Mucosa of rectum (tissue), 2 donors: ENCODE data around the gene WSB2.
A peak's percentile ranks its signal among the peaks of the same experiment; 100 is the strongest.
"Not testable (repeated sequence)": the region's sequence is repeated elsewhere in the genome, so short reads cannot be mapped to it uniquely, and the experiment has no call there.

Experiments used
- H3K27ac ChIP-seq, 2 donors: one replicate each; pipeline ENCODE4 v1.7.0; 2013; ENCODE audit warnings: inconsistent platforms in 2 of 2, low read depth in 2 of 2, low read length in 2 of 2
- H3K27me3 ChIP-seq, 2 donors: one replicate each; pipeline ENCODE4 v1.7.0; 2013; ENCODE audit warnings: low read length in 2 of 2; ENCODE audit not compliant: control insufficient read depth in 2 of 2, insufficient read depth in 2 of 2
- H3K36me3 ChIP-seq, 2 donors: one replicate each; pipeline ENCODE4 v1.7.0; 2013; ENCODE audit warnings: low read length in 2 of 2; ENCODE audit not compliant: control insufficient read depth in 2 of 2, insufficient read depth in 2 of 2
- H3K4me1 ChIP-seq, 2 donors: one replicate each; pipeline ENCODE4 v1.7.0; 2013; ENCODE audit warnings: low read length in 2 of 2, mild to moderate bottlenecking in 1 of 2; ENCODE audit not compliant: control insufficient read depth in 2 of 2, insufficient read depth in 2 of 2
- H3K4me3 ChIP-seq, 2 donors: one replicate each; pipeline ENCODE4 v1.7.0; 2013; ENCODE audit warnings: low read length in 2 of 2
- H3K9ac ChIP-seq, 2 donors: one replicate each; pipeline ENCODE4 v1.7.0; 2013; ENCODE audit warnings: low read length in 2 of 2, low read depth in 1 of 2, mild to moderate bottlenecking in 1 of 2
- H3K9me3 ChIP-seq, 2 donors: one replicate each; pipeline ENCODE4 v1.7.0; 2013; ENCODE audit warnings: low read length in 2 of 2; ENCODE audit not compliant: control insufficient read depth in 2 of 2
- donor health status: healthy.
- donor health status: Normal muscosa, but diverticular disease.

Gene WSB2

GRCh38 chr12:118098911-118099671, 38.1 kb upstream of the WSB2 start:
- peaks cover 4% of the 10 kb centered on the region in 2 donors for H3K36me3 ChIP-seq
- peak overlapping the region in 1 of 2 donors; percentile 26 for H3K9ac ChIP-seq
- peak overlapping the region; percentile 71 to 81 for H3K27ac ChIP-seq
- H3K9me3 ChIP-seq: no peaks in the 10 kb centered on the region
- H3K4me3 ChIP-seq: peak overlapping the region in 1 of 2 donors; percentile 44
- no peaks in the 10 kb centered on the region for H3K27me3 ChIP-seq
- H3K4me1 ChIP-seq: peaks cover 14 to 25% of the 10 kb centered on the region in 2 donors

- Histone ChIP-seq H3K36me3 (peaks cover 4 to 5% of the 10 kb centered on the region in 2 donors), H3K9me3 (no peaks in the 10 kb centered on the region), H3K9ac (peak overlapping the region in 1 of 2 donors; percentile 26), H3K4me3 (peak overlapping the region in 1 of 2 donors; percentile 44), H3K27me3 (no peaks in the 10 kb centered on the region), H3K27ac (peak overlapping the region; percentile 71 to 81), H3K4me1 (peaks cover 14 to 25% of the 10 kb centered on the region in 2 donors)
These were observed 37.4 kb upstream of the WSB2 start for GRCh38 chr12:118098401-118098800.

GRCh38 chr12:118094039-118094438, 33.1 kb upstream of the WSB2 start:
- Histone ChIP-seq H3K9me3 (no peaks in the 10 kb centered on the region), H3K27ac (no peak overlapping the region), H3K4me1 (peaks cover 8 to 13% of the 10 kb centered on the region in 2 donors), H3K4me3 (no peak overlapping the region), H3K27me3 (no peaks in the 10 kb centered on the region), H3K36me3 (peaks cover 13 to 17% of the 10 kb centered on the region in 2 donors), H3K9ac (no peak overlapping the region)

GRCh38 chr12:118089782-118090181, 28.8 kb upstream of the WSB2 start:
- Histone ChIP-seq H3K27ac (peak overlapping the region in 1 of 2 donors; percentile 9), H3K27me3 (no peaks in the 10 kb centered on the region), H3K9ac (no peak overlapping the region), H3K4me1 (peaks cover 8 to 9% of the 10 kb centered on the region in 2 donors), H3K9me3 (no peaks in the 10 kb centered on the region), H3K4me3 (no peak overlapping the region), H3K36me3 (peaks cover 8 to 15% of the 10 kb centered on the region in 2 donors)

- Histone ChIP-seq H3K9me3 (no peaks in the 10 kb centered on the region), H3K36me3 (peaks cover 25 to 32% of the 10 kb centered on the region in 2 donors), H3K4me1 (no peaks in the 10 kb centered on the region), H3K4me3 (no peak overlapping the region), H3K27me3 (no peaks in the 10 kb centered on the region), H3K27ac (no peak overlapping the region), H3K9ac (no peak overlapping the region)
These were observed 21.2 kb upstream of the WSB2 start for GRCh38 chr12:118082161-118082560.

- not testable (repeated sequence) for H3K9me3 ChIP-seq, H3K4me3 ChIP-seq, H3K9ac ChIP-seq, H3K27ac ChIP-seq, H3K27me3 ChIP-seq, H3K4me1 ChIP-seq
- peaks cover 28 to 32% of the 10 kb centered on the region in 2 donors for H3K36me3 ChIP-seq
These were observed 20.5 kb upstream of the WSB2 start for GRCh38 chr12:118081521-118081920.

- Histone ChIP-seq H3K9ac (no peak overlapping the region), H3K36me3 (peaks cover 23 to 27% of the 10 kb centered on the region in 2 donors), H3K27ac (no peak overlapping the region), H3K4me1 (no peaks in the 10 kb centered on the region), H3K9me3 (no peaks in the 10 kb centered on the region), H3K4me3 (no peak overlapping the region), H3K27me3 (no peaks in the 10 kb centered on the region)
These were observed 12.8 kb upstream of the WSB2 start for GRCh38 chr12:118073768-118074167.

GRCh38 chr12:118070650-118071049, 9.7 kb upstream of the WSB2 start:
- Histone ChIP-seq H3K4me3 (no peak overlapping the region), H3K4me1 (no peaks in the 10 kb centered on the region), H3K9me3 (no peaks in the 10 kb centered on the region), H3K27me3 (no peaks in the 10 kb centered on the region), H3K9ac (no peak overlapping the region), H3K27ac (no peak overlapping the region), H3K36me3 (peaks cover 13 to 16% of the 10 kb centered on the region in 2 donors)

GRCh38 chr12:118068445-118068844, 7.5 kb upstream of the WSB2 start:
- no peak overlapping the region for H3K9ac ChIP-seq
- H3K36me3 ChIP-seq: peaks cover 12 to 13% of the 10 kb centered on the region in 2 donors
- no peak overlapping the region for H3K4me3 ChIP-seq
- H3K4me1 ChIP-seq: peaks cover 16 to 17% of the 10 kb centered on the region in 2 donors
- no peaks in the 10 kb centered on the region for H3K9me3 ChIP-seq
- H3K27ac ChIP-seq: no peak overlapping the region
- no peaks in the 10 kb centered on the region for H3K27me3 ChIP-seq

GRCh38 chr12:118065380-118065779, 4.4 kb upstream of the WSB2 start:
- Histone ChIP-seq H3K9ac (no peak overlapping the region), H3K27me3 (no peaks in the 10 kb centered on the region), H3K9me3 (no peaks in the 10 kb centered on the region), H3K36me3 (peaks cover 0 to 6% of the 10 kb centered on the region in 2 donors), H3K27ac (peak overlapping the region in 1 of 2 donors; percentile 96), H3K4me3 (no peak overlapping the region), H3K4me1 (peaks cover 19 to 25% of the 10 kb centered on the region in 2 donors)
